BJ (cell line): ENCODE measurements around the gene TCAF1. TPM values are rescaled to one million over a fixed set of nuclear protein-coding genes. Genes with fewer than 3 reads are reported as not detected.

Experiments used
- CTCF ChIA-PET: fragments of 350-600 bp; formaldehyde crosslinking; extraction: SDS; loops from one replicate; lab custom pipeline; 2021; ENCODE audit warnings: antibody characterized with exemption, inconsistent platforms; lab: Yijun Ruan, JAX
- POLR2A ChIA-PET: fragments of 300-600 bp; sonication (Branson Sonifier 250); formaldehyde crosslinking; extraction: SDS; loops from one replicate; lab custom pipeline; 2021; ENCODE audit warnings: antibody characterized with exemption; lab: Charles Lee
- DNase-seq: peaks from one replicate; pipeline ENCODE4 v3.0.0-alpha.2; 2011; ENCODE audit warnings: low read depth
- H3K27me3 ChIP-seq: 2 replicates; pipeline ENCODE4 v1.6.0; 2011; ENCODE audit warnings: low read length; ENCODE audit not compliant: control insufficient read depth, insufficient read depth
- H3K36me3 ChIP-seq: 2 replicates; pipeline ENCODE4 v1.5.1; 2011; ENCODE audit warnings: low read length; ENCODE audit not compliant: control insufficient read depth, insufficient read depth
- H3K4me3 ChIP-seq: 2 replicates; pipeline ENCODE4 v1.5.1; 2011; ENCODE audit warnings: low read depth, mild to moderate bottlenecking, control low read depth, low read length
- polyA plus RNA-seq: library from polyadenylated mRNA; depleted of rRNA; stranded (reverse); fragments of >200 nt; gene quantifications from 2 replicates; pipeline ENCODE4 v1.2.3, GENCODE V29; 2011
- TF ChIP-seq, protein P1 (sequence below): IDR thresholded peaks from 2 replicates; pipeline ENCODE4 v1.5.1; 2011; ENCODE audit warnings: low read depth, mild to moderate bottlenecking, control low read depth, inconsistent platforms, low read length, moderate library complexity; ENCODE audit not compliant: insufficient read depth

Gene TCAF1
- polyA plus RNA-seq, 1 experiment = 55.2 TPM

DNA sequence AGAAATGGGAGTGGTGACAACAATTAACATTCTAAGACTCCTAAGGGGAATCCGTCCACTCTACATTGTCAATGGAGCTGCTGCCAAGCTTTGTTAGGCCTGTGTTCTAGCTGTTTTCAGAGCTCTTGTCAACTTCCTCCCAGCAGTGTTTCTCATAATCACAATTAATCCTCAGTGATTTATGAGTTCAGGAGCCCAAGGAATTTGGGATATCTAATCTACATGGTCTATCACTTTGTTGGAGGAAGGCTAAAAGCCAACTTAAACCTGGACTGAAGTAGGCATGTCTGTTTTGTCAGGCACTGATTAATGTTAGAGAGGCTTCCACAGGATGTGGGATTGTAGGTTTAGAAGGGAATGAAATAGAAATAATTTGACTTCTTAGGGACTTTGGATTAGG is 22.9 kb upstream of the TCAF1 start:
- DNase-seq = no peak
- CTCF ChIA-PET = interaction anchor here (0.7 to 0.8 kb wide), 2 partner anchors 10 to 23 kb away, joined by 3 read pairs; partner anchors contain the start of gene TCAF1
- TF ChIP-seq, protein P1, sequence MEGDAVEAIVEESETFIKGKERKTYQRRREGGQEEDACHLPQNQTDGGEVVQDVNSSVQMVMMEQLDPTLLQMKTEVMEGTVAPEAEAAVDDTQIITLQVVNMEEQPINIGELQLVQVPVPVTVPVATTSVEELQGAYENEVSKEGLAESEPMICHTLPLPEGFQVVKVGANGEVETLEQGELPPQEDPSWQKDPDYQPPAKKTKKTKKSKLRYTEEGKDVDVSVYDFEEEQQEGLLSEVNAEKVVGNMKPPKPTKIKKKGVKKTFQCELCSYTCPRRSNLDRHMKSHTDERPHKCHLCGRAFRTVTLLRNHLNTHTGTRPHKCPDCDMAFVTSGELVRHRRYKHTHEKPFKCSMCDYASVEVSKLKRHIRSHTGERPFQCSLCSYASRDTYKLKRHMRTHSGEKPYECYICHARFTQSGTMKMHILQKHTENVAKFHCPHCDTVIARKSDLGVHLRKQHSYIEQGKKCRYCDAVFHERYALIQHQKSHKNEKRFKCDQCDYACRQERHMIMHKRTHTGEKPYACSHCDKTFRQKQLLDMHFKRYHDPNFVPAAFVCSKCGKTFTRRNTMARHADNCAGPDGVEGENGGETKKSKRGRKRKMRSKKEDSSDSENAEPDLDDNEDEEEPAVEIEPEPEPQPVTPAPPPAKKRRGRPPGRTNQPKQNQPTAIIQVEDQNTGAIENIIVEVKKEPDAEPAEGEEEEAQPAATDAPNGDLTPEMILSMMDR = no peak
- Histone ChIP-seq H3K27me3 (peaks cover 1% of the 10 kb centered on the region; the same call in 1 of the 2 replicates), H3K36me3 (no peaks in the 10 kb centered on the region), H3K4me3 (no peak overlapping the region)
- POLR2A ChIA-PET = no interaction called here

- no peak for DNase-seq
- ChIA-PET CTCF (interaction anchor here (1.0 to 1.1 kb wide), 2 partner anchors 9 to 10 kb away, joined by 3 read pairs; no protein-coding TSS in a partner anchor), POLR2A (no interaction called here)
- H3K36me3 ChIP-seq = no peaks in the 10 kb centered on the region
- no peak overlapping the region for H3K4me3 ChIP-seq
- TF ChIP-seq, protein P1 = 0 out of 2 replicates have a peak, but pooled peaks have one; percentile 9
- H3K27me3 ChIP-seq = no peaks in the 10 kb centered on the region
These were observed 13.1 kb upstream of the TCAF1 start for GRCh38 chr7:143914938-143915652.

DNA sequence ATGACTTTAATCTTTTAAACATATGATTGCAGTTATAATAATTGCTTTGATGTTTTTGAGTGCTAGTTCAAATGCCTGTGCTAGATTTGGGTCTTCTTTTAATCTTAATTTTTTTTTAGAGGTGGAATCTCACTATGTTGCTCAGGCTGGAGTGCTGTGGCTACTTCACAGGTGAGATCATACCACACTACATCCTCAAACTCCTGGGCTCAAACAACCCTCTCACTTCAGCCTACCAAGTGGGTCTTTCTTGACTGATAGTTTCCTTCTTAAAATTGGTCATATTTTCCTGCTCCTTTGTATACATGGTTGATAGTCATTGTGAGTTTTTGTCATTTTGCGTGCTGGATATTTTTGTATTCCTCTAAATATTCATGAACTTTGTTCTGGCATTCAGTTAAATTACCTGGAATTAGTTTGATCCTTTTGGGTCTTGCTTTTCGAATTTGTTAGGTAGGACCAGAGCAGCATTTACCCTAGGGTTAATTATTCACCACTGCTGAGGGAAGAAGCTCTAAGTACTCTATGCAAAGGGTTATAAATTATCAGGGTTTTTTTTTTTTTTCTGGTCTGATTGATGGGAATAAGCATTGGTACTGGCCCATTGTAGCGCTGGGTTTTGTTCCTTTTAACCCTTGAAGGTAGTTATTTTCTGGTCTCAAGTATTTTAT is 12.1 kb upstream of the TCAF1 start:
- Histone ChIP-seq H3K4me3 (no peak overlapping the region), H3K27me3 (no peaks in the 10 kb centered on the region), H3K36me3 (no peaks in the 10 kb centered on the region)
- TF ChIP-seq, protein P1 = no peak
- POLR2A ChIA-PET = no interaction called here
- no peak for DNase-seq
- CTCF ChIA-PET = interaction anchor here (0.6 to 1.1 kb wide), 3 partner anchors 9 to 67 kb away, joined by 3 to 4 read pairs (median 3); no protein-coding TSS in a partner anchor

GRCh38 chr7:143910473-143911248 is 8.7 kb upstream of the TCAF1 start:
- no peak overlapping the region for H3K4me3 ChIP-seq
- TF ChIP-seq, protein P1 = no peak
- no peak for DNase-seq
- H3K27me3 ChIP-seq = no peaks in the 10 kb centered on the region
- ChIA-PET POLR2A (interaction anchor here (0.6 to 1.1 kb wide), 2 partner anchors 9 to 21 kb away, joined by 3 to 5 read pairs; partner anchors contain the start of gene TCAF1), CTCF (interaction anchor here (1.1 to 1.8 kb wide), 3 partner anchors 8 to 11 kb away, joined by 3 to 9 read pairs (median 3); partner anchors contain the start of gene TCAF1)
- no peaks in the 10 kb centered on the region for H3K36me3 ChIP-seq
